GM21528 (cell line): ENCODE results near the gene SPSB3.
A peak's percentile ranks its signal among the peaks of the same experiment; 100 is the strongest.

Source experiments
- ATAC-seq: cut with Tn5 transposase; IDR thresholded peaks from one replicate; pipeline ENCODE4 v1.9.1; 2021; ENCODE audit warnings: mild to moderate bottlenecking, moderate library complexity; ENCODE audit not compliant: unreplicated experiment, low FRiP score

The SPSB3 gene

DNA sequence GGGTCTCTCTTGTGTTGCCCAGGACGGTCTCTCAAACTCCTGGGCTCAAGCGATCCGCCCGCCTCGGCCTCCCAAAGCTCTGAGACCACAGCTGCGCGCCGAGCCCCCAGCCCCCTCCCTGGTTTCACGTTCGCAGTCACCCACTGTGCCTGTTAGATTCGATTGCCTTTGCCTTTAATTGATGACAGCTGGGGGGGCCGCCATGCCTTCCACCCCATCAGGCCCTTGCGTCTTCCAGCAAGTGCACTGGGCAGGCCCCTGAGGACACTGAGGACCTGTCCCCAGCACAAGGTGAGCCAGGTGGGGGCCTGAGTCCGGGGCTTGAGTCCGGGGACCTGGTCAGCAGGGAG is 7.9 kb upstream of the SPSB3 start:
- ATAC-seq = no peak

DNA sequence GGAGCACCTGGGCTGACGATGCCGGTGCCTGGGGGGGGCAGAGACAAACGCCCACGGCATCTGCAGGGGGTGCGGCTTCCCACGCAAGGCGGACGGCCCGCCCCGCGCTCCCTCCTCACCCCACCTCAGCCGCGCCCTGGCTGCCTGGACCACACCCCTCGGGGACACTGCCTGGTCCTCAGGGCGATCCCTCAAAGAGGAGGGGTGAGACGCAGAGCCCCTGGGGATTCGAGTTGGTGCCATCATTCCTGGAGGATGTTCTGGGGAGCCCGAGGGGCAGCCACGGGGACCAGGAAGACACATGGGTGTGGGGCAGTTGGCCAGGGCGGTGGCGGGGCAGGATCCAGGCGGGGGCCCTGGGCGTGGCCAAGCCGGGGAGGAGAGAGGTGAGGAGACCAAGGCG is 7.3 kb upstream of the SPSB3 start:
- no peak for ATAC-seq

DNA sequence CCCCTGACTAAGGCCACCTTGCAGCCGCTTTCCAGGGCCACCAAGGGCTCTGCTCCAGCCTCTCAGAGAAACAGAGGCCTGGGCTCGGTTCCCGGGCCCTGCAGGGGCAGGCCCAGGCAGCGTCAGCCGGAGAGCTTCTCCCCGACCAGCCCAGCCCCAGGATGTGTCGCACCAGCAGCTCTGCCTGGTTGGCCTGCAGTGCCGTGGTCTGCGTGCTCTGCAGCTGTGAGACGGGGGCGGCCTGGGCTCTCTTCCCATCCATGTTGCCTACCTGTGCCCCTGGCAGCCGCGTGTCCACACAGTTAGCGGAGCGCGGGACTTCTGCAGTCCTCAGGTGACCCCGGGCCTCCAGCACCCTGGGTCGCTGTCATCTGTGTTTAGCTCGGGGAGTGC is 6.3 kb upstream of the SPSB3 start:
- ATAC-seq = no peak

DNA sequence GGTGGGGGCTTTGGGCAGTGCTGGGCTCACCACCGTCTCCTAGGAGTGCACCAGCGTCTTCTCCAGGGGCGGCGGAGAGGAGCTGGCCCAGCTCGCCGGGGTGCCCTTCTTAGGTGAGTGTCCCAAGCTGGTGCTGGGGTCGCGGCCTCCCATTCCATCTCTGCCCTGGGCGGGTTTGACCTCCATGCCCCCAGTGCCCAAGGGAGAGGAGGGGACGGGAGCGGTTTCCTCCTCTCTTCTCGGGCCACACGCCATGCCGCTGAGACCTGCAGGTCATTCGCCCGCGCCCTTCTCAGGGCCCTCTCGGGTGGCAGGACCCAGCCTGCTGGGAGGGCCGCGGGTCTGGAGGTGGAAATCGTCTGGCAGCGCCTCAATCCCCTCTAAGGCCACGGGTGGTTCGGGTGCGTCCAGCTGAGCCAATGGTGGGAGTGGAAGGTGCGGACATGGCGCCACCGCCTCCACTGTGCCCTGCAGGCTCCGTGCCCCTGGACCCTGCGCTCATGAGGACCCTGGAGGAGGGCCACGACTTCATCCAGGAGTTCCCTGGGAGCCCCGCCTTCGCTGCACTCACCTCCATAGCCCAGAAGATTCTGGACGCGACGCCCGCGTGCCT is 5.8 kb upstream of the SPSB3 start:
- ATAC-seq = no peak

- ATAC-seq = no peak
Measured at GRCh38 chr16:1787322-1788094, 5.1 kb upstream of the SPSB3 start.

DNA sequence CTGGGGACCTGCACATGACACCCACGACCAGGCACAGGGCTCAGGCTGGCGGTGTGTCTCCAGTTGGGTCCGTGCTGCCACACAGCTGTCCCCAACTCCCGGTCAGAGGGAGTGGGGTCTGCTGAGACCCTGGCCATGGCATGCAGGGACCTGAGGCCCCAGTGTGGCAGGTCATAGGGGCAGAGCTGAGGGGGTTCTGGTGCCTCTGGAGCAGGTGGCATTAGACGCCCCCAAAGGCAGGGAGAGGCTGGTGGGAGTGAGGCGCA is 4.6 kb upstream of the SPSB3 start:
- no peak for ATAC-seq

- ATAC-seq = no peak
Measured at GRCh38 chr16:1786242-1787055, 4.1 kb upstream of the SPSB3 start.

DNA sequence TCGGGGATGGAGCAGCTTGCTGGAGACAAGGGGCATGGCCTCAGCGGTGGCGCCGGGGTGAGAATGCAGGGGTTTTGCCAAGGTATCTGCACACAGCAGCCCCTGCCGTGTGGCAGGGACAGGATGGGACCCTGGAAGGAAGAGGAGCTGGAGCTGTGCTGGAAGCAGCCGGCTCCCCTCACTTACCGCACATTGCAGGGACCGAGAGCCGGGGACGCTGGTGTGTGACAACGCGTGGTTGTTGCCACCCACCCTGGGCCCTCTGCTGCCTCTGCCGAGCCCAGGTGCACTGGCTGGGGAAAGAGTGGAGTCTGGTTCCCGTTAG is 3.4 kb upstream of the SPSB3 start:
- no peak for ATAC-seq

DNA sequence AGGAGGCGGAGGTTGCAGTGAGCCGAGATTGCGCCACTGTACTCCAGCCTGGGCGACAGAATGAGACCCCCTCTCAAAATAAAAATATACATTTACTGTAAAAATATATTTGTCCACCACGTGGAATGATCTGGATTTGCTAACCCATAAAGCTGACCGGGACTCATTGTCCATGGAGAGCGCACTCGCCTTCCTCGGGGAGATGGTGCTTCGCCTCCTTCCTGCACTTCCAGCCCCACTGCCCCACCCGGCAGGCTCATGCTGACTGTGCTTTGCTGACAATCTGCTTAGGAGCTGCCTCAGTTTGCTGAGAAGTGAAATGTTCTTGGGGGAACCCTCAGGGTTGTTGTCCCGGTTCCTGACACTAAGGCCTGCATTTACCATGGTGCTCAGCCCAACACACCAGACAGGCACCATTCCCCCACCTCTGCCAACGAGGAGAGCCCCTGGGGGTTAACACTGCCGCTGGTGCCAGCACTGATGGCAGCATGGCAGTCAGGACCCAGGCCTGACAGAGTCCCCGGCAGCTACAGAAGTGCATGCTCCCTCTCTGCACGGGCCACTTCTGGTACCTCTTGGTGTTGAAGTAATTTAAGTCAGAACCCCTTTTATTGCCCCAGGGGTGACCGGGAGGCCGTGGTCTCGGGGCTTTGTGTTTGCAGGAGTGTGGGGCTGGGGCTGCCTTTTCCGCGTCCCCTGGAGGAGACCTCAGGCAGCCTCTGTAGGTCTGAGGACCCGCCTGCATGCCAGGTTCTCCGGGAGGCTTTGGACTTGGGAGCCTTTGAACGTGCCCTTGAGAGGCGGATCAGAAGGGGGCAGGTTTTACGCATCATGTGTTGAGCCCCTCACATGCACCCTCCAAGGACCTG is 2.8 kb upstream of the SPSB3 start:
- no peak for ATAC-seq

GRCh38 chr16:1781758-1782407 is 488 bp downstream of the SPSB3 start:
- peak; percentile 4 for ATAC-seq

DNA sequence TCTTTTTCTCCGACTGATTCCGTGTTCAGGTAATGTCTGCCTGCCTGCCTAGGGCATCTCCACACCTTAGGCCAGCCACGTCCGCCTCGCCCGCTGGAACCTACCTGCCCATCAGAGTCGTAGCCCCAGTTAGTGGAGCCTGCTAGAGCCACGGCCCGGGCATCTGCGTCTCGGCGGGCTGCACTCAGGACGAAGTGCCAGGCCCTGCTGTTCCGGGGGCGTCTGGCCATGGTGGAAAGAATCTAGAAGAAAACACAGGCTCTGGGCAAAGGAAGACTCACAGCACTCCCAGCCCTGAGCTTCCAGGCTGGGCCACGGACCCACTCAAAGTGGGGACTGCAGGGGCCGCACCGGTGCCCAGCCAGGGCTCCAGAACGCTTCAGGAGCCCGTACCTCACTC is 1.1 kb downstream of the SPSB3 start:
- ATAC-seq = no peak

DNA sequence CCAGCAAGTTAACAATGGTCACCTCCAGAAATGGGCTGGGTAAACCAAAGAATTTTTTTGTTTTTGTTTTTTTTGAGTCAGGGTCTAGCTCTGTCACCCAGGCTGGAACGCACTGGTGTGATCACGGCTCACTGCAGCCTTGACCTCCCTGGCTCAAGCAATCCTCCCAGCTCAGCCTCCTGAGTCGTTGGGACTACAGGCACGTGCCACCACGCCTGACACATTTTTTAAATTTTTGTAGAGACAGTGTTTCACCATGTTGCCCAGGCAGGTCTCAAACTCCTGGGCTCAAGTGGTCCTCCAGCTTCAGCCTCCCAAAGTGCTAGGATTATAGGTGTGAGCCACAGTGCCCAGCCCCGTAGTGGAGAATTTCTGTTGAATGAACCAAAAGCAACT is 1.7 kb downstream of the SPSB3 start:
- ATAC-seq = no peak

GRCh38 chr16:1779741-1780676 is 2.4 kb downstream of the SPSB3 start:
- ATAC-seq = no peak

DNA sequence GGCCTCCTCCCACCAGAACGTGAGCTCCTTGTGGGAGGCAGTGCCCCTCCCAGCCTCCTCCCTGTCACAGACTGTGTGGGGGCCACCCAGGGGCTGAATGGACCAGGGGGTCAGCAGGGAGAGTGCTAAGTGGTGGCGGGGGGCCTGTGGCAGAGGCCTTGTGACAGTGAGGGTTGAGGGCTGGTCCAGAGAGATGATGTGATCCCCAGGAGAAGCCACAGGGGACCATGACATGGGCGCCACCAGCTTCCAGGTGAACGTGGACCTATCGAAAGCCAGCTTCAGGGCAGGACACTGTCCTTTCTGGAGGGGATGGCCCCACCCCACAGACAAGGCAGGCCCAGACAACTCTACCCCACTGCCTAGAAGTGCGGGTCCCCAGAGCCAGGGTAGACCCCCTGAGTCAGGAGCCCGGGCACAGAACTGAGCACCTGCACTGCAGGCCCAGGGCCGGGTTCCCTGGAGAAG is 3.1 kb downstream of the SPSB3 start:
- no peak for ATAC-seq

DNA sequence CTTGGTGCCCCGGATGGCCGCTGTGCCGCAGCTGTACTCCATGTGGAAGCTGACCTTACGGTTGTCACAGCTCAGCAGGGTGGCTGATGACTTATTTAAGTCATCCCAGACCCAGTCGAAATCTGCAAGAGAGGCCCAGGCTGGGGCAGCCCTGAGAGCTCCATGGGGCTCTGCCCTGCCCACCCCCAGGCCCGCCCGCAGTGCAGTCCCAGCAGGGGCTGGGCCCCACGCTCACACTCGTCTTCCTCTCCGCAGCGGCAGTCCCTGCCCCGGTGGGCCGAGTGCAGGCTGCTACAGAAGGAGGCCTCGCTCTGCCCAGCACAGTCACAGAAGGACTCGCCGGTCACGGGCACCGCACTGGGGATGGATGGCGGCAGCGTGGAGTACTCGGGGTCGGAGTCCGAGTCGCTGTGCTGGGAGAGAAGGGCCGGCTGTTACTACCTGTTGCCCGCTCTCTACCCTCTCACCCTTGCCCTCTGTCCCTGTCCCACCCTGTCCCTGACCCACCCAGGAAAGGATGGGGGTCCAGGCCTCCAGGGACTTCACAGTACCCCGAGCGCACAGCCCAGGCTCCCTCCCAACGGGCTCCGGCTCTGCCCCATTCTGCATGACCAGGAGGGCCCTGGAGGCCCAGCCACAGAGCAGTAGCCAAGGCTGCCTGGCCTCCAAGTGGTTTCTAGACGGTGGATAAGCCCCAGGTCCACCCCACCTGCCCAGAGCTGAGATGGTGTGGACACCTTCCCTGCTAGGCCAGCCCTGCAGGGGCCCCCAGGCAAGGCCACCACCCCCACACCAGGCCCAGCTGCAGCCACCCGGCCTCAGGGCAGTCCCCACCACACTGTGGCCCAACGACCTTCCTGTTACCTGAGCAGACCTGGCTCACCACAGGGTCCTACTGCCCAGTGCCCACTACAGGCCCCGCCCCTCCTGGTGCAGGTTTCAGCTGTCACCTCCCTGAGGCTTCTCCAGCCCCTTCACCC is 3.9 kb downstream of the SPSB3 start:
- no peak for ATAC-seq

GRCh38 chr16:1777375-1778199 is 4.8 kb downstream of the SPSB3 start:
- no peak for ATAC-seq

GRCh38 chr16:1776991-1777374 is 5.4 kb downstream of the SPSB3 start:
- ATAC-seq = no peak

DNA sequence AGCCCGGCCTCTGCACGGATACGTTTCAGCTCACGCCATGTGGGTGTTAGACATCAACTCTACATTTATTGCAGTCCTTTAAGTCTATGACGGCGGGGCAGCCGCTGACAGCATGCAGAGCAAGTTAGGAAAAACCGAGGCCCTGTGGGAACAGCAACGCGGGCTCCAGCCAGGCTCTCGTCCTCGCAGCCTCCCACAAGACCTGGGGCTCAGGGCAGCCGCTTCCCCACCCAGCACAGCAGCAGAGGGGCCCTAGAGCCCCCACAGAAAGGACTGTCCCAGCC is 5.8 kb downstream of the SPSB3 start:
- ATAC-seq = no peak
